ENCODE results near the gene GYS2. TPM values are rescaled to one million over a fixed set of nuclear protein-coding genes. Genes with fewer than 3 reads are reported as not detected.

The GYS2 gene
- total and polyA plus RNA-seq, 2 donors (not counting 1 experiment from before 2014, with no cell fraction given) = not detected

DNA sequence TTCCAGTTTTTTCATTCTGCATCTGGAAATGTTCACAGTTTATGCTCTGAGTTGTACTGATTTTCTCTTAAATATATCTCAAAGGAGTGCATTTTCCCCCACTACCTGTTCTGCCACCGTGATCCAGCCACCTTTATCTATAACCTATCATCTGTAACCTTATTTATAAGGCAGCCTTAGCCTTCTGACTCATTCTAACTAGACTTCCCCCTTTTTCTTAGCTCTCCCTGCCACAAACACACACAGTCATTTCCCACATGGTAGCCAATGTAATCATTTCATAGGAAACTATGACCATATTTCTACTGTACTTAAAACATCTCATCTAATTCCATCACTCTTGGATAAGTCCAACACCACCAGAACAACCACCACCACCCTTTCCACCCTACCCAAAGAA is 10.8 kb upstream of the GYS2 start:
- Histone ChIP-seq H3K4me2 (ENCODE audit: extremely low read depth, insufficient read depth, low read length) (no peak overlapping the region), H3K4me3 (replicated peaks in 1 of 4; ENCODE audit: control extremely low read depth in 1 of 4, insufficient read depth in 1 of 4, low read depth in 3 of 4, low read length in 4 of 4) (no peak overlapping the region), H3K36me3 (ENCODE audit: control insufficient read depth, insufficient read depth, low read length) (no peaks in the 10 kb centered on the region), H3K9me3 (ENCODE audit: control insufficient read depth, insufficient read depth, low read depth, low read length) (no peaks in the 10 kb centered on the region), H4K20me1 (ENCODE audit: control insufficient read depth, extremely low read depth, insufficient read depth, low read length) (no peaks in the 10 kb centered on the region), H3K79me2 (ENCODE audit: control insufficient read depth, insufficient read depth, low read length) (no peaks in the 10 kb centered on the region), H3K27me3 (ENCODE audit: control insufficient read depth, insufficient read depth, low read length) (no peaks in the 10 kb centered on the region), H3K9ac (ENCODE audit: insufficient read depth, low read length) (no peak overlapping the region), H3K27ac (ENCODE audit: insufficient read depth, low read length) (no peak overlapping the region), H2AFZ (ENCODE audit: low read length) (no peak overlapping the region), H3K4me1 (ENCODE audit: control insufficient read depth, extremely low read depth, insufficient read depth, low read length) (no peaks in the 10 kb centered on the region)
- TF ChIP-seq, protein P1, sequence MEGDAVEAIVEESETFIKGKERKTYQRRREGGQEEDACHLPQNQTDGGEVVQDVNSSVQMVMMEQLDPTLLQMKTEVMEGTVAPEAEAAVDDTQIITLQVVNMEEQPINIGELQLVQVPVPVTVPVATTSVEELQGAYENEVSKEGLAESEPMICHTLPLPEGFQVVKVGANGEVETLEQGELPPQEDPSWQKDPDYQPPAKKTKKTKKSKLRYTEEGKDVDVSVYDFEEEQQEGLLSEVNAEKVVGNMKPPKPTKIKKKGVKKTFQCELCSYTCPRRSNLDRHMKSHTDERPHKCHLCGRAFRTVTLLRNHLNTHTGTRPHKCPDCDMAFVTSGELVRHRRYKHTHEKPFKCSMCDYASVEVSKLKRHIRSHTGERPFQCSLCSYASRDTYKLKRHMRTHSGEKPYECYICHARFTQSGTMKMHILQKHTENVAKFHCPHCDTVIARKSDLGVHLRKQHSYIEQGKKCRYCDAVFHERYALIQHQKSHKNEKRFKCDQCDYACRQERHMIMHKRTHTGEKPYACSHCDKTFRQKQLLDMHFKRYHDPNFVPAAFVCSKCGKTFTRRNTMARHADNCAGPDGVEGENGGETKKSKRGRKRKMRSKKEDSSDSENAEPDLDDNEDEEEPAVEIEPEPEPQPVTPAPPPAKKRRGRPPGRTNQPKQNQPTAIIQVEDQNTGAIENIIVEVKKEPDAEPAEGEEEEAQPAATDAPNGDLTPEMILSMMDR (conservative IDR thresholded peaks at IDR 0.05 in 1 of 2, IDR thresholded peaks at IDR 0.05 in 1 of 2; ENCODE audit: low read depth in 1 of 2, low read length in 2 of 2) = no peak
- TF ChIP-seq EZH2 (IDR thresholded peaks at IDR 0.05; ENCODE audit: low read length, missing control alignments) = no peak
- peak in 1 of 2 donors; percentile 0 for DNase-seq (ENCODE audit: low read depth in 2 of 2)

DNA sequence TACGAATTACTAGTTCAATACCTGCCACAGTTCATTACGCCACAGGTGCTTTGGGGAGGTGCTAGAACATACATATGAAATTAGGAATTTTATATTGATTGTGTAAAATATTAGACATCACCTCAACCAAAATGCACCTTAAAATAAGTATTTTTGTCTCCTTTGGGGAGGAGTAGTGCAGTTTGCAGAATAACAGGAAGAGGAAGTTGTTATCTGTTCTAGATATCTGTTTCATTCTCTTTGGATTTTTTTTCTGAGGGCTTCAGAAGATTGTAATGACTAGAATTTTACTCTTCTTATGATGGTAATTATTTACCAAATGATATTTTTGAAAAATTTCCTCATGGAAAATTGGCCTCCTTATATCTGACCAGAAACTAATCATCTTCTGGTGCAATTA is 9.9 kb upstream of the GYS2 start:
- Histone ChIP-seq H3K4me3 (replicated peaks in 1 of 4; ENCODE audit: control extremely low read depth in 1 of 4, insufficient read depth in 1 of 4, low read depth in 3 of 4, low read length in 4 of 4) (no peak overlapping the region), H3K27me3 (ENCODE audit: control insufficient read depth, insufficient read depth, low read length) (no peaks in the 10 kb centered on the region), H4K20me1 (ENCODE audit: control insufficient read depth, extremely low read depth, insufficient read depth, low read length) (no peaks in the 10 kb centered on the region), H3K27ac (ENCODE audit: insufficient read depth, low read length) (no peak overlapping the region), H3K9me3 (ENCODE audit: control insufficient read depth, insufficient read depth, low read depth, low read length) (no peaks in the 10 kb centered on the region), H2AFZ (ENCODE audit: low read length) (no peak overlapping the region), H3K36me3 (ENCODE audit: control insufficient read depth, insufficient read depth, low read length) (no peaks in the 10 kb centered on the region), H3K9ac (ENCODE audit: insufficient read depth, low read length) (no peak overlapping the region), H3K4me1 (ENCODE audit: control insufficient read depth, extremely low read depth, insufficient read depth, low read length) (no peaks in the 10 kb centered on the region), H3K4me2 (ENCODE audit: extremely low read depth, insufficient read depth, low read length) (no peak overlapping the region), H3K79me2 (ENCODE audit: control insufficient read depth, insufficient read depth, low read length) (no peaks in the 10 kb centered on the region)
- no peak for TF ChIP-seq EZH2 (IDR thresholded peaks at IDR 0.05; ENCODE audit: low read length, missing control alignments)
- TF ChIP-seq, protein P1 (conservative IDR thresholded peaks at IDR 0.05 in 1 of 2, IDR thresholded peaks at IDR 0.05 in 1 of 2; ENCODE audit: low read depth in 1 of 2, low read length in 2 of 2) = no peak
- no peak for DNase-seq (ENCODE audit: low read depth in 2 of 2)

DNA sequence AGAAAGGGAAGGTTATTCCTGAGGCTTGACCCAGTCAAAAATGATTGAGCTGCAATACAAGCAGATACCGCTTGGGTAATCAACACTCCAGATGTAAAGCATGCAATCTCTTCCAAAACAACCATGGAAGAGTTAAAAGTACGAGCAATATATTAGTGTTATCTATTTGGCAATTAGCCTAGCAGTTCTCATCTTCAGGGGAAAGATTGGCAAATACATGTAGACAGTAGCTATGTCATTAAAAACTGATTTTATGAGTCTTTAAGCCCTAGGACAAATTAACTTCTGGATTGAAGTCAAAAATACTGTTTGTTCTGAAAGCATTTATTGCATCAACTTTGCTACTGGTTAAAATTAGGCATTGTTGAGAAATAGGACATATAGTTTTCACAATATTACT is 9.3 kb upstream of the GYS2 start:
- no peak overlapping the region for H3K27ac ChIP-seq (ENCODE audit: insufficient read depth, low read length)
- no peaks in the 10 kb centered on the region for H3K27me3 ChIP-seq (ENCODE audit: control insufficient read depth, insufficient read depth, low read length)
- H2AFZ ChIP-seq (ENCODE audit: low read length) = no peak overlapping the region
- no peak overlapping the region for H3K4me3 ChIP-seq (replicated peaks in 1 of 4; ENCODE audit: control extremely low read depth in 1 of 4, insufficient read depth in 1 of 4, low read depth in 3 of 4, low read length in 4 of 4)
- no peak overlapping the region for H3K9ac ChIP-seq (ENCODE audit: insufficient read depth, low read length)
- H3K9me3 ChIP-seq (ENCODE audit: control insufficient read depth, insufficient read depth, low read depth, low read length) = no peaks in the 10 kb centered on the region
- no peak for TF ChIP-seq EZH2 (IDR thresholded peaks at IDR 0.05; ENCODE audit: low read length, missing control alignments)
- TF ChIP-seq, protein P1 (conservative IDR thresholded peaks at IDR 0.05 in 1 of 2, IDR thresholded peaks at IDR 0.05 in 1 of 2; ENCODE audit: low read depth in 1 of 2, low read length in 2 of 2) = peak in 1 of 2 donors; percentile 42
- no peaks in the 10 kb centered on the region for H3K4me1 ChIP-seq (ENCODE audit: control insufficient read depth, extremely low read depth, insufficient read depth, low read length)
- no peaks in the 10 kb centered on the region for H4K20me1 ChIP-seq (ENCODE audit: control insufficient read depth, extremely low read depth, insufficient read depth, low read length)
- no peaks in the 10 kb centered on the region for H3K79me2 ChIP-seq (ENCODE audit: control insufficient read depth, insufficient read depth, low read length)
- no peak overlapping the region for H3K4me2 ChIP-seq (ENCODE audit: extremely low read depth, insufficient read depth, low read length)
- peak in 1 of 2 donors; percentile 59 for DNase-seq (ENCODE audit: low read depth in 2 of 2)
- no peaks in the 10 kb centered on the region for H3K36me3 ChIP-seq (ENCODE audit: control insufficient read depth, insufficient read depth, low read length)
